HG02885 (cell line): Measurements from ENCODE around the gene EPHA4.

Experiments
- ATAC-seq: cut with Tn5 transposase; IDR thresholded peaks from one replicate; pipeline ENCODE4 v1.9.1; 2021; ENCODE audit warnings: mild to moderate bottlenecking; ENCODE audit not compliant: unreplicated experiment, poor library complexity

Gene EPHA4

DNA sequence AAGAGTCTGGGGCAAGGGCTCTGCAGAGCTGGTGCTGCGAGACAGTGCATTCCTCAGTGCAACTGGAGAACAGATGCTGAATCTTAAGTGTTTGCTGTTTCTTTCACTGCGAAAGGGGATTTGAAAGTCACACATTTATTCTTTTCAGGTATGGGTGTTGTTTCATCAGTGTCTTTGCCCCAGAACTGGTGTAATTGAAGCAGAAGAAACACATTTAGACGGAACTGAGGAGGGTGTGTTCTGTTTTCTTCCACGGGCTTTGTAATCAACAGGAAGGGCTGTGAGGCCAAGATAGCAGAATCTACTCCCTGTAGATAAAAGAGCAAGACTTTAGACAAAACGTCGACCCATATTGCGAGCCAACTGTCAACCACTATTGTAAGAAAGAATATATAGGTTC lies 151.9 kb downstream of the EPHA4 start:
- ATAC-seq, result no peak

DNA sequence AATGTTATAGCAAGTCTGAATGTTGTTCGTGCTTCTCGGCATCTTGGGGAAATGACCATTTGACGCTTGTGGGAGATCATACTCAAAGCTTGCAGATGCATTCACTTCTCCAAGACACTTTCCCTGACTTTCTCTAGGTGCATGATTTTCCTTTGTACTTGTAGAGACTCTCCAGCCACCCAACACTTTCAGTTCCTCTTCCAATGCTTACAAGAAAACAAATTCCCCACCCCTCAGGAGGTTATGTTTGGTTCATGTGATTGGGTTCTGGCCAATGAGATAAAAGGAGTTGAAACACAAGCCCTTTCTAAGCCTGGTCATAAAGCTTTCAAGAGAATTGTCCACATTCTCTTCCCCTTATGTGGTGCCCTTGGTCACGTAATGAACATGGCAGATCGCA lies 156.3 kb downstream of the EPHA4 start:
- no peak for ATAC-seq

DNA sequence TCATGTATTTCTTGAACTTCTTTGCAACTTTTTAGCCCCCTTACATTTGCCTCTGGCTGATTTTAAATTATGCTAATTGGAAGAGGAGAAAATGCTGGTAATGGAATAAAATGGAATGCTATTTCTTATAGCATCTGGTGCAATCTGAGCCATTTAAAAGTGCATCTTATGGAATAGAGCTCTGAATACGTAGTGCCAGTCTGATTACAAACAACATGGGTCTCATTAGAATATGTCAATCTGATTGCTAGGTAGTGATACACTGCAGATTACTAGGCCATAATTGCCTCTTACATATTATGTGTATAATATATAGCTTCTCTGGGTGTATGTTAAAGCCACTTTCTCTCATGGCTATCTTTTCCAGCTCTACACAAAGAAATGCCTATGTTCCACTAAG lies 159.1 kb downstream of the EPHA4 start:
- no peak for ATAC-seq

DNA sequence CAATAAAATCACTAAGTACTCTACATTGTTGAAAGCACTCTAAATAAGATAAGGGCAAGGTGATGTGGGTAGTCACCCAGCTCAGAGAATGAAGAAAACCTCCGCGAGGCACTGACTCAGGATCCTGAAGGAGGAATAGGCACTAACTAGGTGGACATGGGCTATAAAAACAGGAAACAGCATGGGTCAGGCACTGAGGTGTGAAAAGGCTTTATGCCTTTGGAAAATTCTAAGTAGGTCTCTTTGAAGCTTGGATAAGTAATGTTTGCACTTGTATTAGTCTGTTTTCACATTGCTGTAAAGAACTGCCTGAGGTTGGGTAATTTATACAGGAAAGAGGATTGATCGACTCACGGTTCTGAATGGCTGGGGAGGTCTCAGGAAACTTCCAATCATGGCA lies 161.6 kb downstream of the EPHA4 start:
- no peak for ATAC-seq

DNA sequence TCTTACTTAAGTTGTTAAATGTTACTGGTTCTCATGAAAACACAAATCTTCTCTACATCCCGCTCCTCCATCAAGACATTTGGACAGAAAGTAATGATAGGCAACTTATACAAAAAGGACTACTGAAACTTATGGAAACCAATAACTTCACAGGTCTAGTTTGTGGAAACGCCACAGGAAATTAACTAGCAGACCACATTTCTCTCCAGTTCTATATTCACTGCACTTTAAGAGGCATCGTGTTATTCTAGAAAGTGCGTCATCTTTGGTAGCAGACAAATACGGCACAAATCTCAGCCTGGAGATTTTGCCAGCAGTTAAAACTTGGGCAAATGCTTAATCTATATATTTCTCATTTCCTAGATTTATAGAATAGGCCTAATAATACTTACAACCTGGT lies 164.3 kb downstream of the EPHA4 start:
- no peak for ATAC-seq

DNA sequence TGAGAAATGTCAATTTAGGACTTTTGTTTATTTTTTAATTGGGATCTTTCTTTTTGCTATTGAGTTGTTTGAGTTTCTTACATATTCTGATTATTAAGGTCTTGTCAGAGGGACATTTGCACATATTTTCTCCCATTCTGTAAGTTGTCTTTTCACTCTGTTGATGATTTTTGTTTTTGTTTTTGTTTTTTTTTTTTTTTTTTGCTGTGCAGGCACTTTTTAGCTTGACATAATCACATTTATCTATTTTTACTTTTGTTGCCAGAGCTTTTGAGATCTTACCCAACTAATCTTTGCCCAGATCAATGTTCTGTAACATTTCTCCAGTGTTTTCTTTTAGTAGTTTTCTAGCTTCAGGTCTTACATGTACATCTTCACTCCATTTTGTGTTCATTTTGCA lies 166.6 kb downstream of the EPHA4 start:
- ATAC-seq, result no peak

DNA sequence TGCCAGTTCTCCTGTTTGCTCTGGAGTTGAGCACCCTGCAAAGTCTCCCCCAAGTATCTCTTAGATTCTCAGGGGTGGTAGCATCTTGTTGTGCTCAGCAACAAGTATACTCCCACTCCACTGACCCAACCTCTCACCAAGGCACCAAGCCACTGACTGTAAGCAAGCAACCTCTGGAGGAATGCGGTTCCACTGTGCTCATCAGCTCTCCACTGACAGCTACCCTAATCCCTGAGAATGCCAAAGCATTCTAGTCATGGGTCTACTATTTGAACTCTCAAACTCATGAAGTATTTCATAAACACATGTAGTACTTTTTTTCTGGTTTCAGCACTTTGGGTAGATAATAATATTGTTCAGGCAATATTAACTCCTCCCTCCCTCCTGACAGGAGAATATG lies 170.0 kb downstream of the EPHA4 start:
- no peak for ATAC-seq

DNA sequence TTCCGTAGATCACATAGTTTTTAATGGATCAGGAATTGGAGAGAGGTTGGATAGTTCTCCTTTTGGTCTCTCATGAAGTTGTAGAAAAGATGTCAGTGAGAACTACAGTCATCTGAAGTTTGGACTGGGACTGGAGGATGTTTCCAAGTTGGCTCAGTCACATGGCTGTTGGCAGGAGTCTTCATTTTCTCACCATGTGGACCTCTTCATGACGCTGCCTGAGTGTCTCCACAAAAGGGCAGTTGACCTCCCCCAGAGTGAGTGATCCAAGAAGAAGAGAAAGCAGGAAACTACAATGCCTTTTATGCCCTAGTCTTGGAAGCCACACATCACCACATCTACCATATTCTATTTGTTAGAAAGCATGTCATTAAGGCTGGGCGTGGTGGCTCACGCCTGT lies 171.7 kb downstream of the EPHA4 start:
- no peak for ATAC-seq

DNA sequence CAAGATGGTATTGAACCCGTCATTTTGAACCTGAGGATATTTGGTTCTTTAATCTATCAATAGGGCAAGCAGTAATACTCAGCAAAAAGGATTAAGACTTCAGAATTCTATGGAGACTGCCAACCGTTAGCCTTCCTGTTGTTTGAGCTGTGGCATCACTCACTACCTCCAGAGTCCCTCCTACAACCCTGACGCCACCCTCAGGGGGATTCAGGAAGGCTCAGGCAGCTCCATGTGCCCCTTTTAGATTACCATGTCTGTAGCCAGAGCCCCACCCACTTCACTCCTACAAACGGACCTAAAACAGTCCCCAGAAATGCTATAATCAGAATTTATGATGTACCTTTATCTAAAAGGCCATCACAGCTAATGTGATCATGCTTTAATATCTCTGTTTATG lies 172.9 kb downstream of the EPHA4 start:
- no peak for ATAC-seq

DNA sequence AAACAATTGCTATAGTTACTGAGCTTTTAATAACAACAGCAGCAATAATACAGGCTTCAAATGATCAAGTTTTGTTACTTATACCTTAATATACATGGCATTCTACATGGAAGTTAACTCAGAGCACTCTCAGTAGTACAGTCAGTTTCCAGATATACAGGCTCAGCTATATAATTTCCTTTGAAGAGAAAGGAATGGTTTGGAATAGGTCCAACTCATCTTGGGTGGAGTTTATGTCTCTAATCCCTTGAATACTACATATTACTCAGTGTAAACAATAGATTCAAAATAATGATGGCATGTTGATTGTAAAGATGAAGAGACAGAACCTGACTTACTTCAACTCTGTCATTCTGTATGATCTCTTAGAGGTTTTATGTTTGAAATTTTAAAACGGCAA lies 174.9 kb downstream of the EPHA4 start:
- ATAC-seq, result no peak

DNA sequence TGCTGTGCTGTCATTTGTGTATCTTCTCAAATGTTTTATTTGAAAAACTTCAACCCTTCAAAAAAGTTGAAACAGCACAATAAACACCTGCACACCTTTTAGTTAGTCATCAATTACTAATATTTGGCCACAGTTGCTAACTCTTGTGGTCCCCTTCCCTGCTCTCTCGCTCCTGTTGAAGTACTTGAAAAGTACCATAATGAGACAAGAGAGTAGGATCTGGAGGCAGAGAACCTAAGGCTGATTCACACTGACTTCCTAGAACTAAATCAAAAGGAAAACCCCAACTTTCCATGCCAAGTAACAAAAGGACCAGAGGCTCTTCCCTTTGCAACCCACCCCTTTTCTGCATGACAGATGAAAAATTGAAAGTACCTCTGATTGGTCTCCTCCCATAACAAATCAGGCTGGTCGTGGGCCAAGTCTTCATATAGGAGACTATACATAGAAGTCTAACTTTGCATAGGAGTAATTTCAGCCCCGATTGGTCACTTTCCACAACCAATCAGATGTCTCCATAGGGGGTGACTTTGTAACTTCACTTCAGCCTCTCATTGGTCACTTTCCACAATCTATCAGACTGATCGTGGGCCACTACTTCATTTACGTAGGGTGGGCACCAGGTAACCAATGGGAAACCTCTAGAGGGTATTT lies 179.7 kb downstream of the EPHA4 start:
- no peak for ATAC-seq

DNA sequence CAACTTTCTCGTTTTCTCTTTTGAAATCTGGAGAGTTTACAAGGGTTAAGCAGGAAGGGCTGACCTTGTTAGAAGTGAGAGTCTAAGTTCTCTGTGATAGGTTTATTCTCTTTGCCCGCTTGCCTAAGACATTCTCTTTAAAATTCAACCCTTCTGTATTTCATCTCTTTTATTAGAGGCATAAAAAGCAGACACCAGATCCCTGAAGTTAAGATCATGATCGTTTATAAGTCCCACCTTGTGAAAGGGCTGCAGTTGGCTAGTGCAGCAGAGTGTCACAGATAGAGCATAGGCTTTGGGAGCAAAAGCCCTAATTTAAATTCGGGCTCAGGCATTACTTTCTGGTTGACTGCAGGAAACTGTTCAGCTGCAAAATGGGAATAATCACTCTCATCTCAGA lies 181.2 kb downstream of the EPHA4 start:
- no peak for ATAC-seq

DNA sequence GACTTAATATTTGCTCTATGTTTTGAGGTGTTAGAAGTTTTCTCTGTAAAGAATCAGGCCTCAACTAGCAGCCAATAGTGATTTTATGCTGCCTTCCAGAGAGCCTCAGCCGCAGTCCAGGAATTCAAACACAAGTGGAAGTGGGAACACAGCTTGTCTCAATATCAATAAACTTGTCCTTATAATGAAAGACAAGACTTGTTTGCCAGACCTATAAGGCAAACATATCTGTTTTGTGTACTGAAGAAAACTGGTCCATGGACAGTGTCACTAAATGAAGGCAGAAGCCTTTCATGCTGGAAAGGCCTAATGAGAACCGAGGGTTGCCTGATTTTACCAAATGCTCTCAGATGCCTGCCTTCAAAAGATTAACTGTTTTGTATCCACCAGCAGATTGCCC lies 182.2 kb downstream of the EPHA4 start:
- no peak for ATAC-seq

DNA sequence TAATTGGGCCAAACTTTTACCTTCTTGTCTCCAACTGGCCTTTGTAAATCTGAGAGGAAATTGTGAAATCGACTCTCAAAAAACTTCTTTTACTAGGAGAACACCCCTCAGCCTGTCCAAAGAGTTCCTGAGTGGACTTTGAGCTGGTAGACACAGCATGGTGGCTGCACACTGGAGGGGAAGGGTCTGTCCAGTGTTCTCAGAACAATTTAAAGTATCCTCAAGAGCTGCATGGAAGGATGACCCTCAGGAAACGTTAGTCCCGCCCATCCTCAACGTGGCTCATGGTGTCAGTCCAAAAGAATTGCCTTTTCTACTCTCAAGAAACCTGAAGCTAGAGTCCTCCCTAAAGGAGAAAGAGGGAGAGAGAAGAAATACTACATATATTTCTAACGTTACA lies 182.7 kb downstream of the EPHA4 start:
- ATAC-seq, result no peak

DNA sequence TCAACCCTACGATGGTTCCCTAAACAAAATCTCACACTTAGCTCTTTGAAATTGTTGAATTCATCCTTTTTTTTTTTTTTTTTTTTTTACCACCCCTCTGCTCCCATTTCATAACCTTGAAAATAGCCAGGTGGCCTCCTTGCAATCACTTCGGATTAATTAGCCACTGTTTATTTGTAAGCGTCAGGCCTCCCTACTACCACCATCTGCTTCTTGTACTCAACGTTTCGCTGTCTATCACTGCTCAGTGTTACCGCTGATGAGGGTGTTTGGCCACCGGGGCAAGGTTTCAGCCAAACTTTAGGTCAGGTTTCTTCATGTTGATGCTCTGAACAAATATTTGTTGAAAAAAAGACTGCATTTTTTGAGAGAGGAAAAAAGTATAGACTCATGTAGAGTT lies 183.2 kb downstream of the EPHA4 start:
- ATAC-seq, result no peak

DNA sequence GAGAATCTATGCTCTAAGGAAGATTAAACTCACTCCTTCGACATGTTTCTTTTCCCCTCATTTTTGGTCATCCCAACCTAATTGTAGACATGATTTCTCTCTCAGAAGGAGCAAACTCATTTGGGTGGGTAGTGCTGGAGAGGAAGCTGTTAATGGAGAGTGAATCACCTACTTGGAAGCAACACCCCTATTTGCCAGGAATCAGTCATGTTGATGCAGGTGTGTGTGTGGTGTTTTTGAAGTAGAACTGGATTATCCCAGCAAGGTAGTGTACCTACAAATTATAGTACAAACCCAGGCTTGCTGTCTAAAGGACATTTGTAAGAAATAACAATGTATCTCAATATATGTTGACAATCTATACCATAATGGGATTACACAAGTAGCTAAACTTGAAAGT lies 186.4 kb downstream of the EPHA4 start:
- ATAC-seq, result no peak

DNA sequence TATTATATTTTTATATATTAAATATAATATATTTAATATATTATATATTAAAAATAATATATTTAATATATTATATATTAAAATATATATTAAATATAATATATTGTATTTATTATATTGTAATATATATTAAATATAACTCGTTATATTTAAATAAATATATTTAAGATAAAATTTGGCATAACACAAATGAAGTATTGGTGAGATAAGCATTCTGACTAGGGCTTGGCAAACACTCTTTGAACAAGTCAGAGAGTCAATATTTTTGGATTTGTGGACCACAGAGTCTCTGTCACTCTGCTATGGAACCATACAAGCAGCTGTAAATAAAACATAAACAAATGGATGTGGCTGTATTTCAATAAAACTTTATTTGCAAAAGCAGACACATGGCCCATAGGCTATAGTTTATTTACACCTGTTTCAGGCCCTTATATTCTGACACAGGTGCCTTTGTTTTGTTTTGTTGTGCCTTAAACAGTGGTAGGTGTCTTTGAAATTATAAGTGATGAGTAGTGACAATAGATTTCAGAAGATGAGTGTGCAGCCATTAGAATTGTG lies 190.1 kb downstream of the EPHA4 start:
- ATAC-seq, result no peak

DNA sequence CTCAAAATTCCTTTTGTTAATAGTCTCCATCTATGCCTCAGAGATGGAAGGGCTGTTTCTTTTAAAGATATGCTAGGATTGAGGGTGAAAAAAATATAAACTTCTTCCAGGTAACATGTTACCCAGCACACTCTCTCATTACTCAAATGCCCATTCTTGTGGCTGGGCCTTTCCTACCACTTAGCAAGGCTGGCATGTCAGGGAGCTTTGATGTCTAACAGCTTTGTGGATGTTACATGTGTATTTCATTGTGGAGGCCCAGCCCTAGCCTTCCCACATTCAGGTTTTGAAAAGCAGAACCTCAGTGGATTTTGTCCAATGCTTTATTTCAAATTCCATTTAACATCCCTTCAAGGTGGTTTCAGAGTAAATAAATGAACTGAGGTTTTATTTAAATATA lies 191.4 kb downstream of the EPHA4 start:
- ATAC-seq, result no peak

DNA sequence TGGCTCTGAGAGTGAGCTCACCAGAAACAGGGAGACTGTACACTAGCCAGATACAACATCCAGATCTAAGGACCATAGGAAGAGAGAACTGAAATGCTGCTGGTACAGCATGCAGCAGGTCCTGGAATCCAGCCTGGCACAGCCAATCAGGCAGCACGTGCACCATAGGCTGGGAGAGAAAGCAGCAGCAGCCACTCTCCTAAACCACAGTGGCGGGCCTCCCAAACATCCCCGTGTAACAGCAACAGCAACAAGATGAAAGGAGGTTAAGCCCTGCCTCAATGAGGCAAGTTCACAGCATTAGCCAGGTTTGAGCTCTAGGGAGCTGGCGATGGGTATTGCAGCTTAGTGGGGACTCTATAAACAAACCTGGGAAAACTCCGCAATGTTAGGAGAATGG lies 192.0 kb downstream of the EPHA4 start:
- ATAC-seq, result no peak

DNA sequence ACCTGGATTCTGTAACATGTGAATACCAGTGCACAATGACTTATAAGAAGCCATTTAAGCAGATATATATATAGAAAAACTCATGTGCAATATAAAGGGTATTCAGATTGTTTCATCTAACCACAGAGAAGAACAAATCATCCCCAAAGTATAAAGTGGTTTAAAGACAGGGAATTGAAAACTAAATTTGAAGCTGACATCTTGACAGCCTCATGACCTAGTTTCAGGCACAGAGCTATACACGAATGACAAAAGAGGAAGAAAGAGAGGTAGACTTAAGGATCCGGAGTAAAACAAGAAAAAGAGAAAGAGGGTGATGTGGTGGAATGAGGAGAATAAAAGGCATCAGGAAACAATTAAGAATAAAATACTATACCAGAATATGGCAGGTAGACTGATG lies 194.5 kb downstream of the EPHA4 start:
- ATAC-seq, result no peak

DNA sequence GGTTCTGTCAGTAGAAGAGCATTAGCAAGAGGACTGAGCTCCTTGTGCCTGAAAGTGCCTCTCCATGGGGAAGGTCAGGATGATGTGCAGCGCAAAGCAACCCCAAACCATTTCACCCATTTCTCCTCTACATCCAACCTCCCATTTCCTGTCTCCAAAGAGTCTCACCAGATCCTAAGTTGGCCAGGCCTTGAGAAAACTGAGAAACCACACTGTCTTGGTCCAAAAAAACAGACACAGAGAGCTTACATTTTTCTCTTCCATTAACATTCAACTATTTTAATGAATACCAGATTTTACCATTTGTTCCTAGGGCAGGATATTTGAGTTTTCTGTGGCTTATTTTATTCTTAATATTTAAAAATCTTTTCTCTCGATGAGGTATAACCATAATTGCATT lies 195.0 kb downstream of the EPHA4 start:
- ATAC-seq, result no peak

DNA sequence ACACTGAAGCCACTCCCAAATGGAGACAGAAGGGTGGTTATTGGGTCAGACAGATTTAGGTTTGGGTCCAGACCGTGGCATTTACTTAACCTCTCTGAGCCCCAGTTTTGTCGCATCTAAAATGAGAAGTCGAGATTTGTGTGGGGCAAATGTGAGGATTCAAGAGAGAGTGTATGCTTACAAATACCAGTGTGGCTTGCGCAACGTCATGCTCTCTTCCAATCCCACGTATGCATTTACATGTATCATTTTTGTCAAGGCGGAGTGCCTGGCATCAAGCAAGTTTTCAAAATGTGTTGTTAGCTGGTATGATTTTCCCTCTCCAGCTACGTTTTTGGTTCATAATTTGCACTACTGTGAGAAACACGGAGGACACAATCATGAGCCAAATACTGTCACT lies 197.9 kb downstream of the EPHA4 start:
- no peak for ATAC-seq

DNA sequence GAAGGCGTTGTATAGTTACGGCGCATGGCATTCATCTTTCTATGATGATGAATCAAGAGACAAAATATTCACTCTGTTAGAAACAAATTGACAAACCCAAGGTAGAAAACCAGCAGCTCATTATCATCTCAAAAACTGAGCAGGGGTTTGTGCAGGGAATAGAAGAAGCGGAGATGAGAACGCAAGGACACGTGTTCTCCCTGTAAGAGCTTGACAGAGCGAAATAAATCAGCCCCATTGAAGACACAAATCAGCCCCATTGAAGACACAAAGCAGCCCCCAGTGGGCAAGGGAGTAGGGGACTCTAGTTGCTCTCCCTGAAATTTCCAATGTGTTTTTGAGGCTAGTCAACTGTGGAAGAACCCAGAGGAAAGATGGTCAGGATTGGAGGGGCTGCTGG lies 199.2 kb downstream of the EPHA4 start:
- ATAC-seq, result no peak
